Endothelial cell of umbilical vein (primary cell): ENCODE results near the gene SCGB1C1. TPM values are rescaled to one million over a fixed set of nuclear protein-coding genes. Genes with fewer than 3 reads are reported as not detected.

Experiments
- BruUV-seq: library from RNA; stranded (reverse); fragments of 400-500 nt; replicated peaks from 2 replicates; lab custom pipeline; 2021; lab: Mats Ljungman, UMichigan
- CTCF ChIA-PET: fragments of 300-600, 350-600 bp; sonication (Branson Sonifier 250); formaldehyde crosslinking; loops from one replicate; lab custom pipeline; 2021; ENCODE audit warnings: antibody characterized with exemption, inconsistent platforms; lab: Charles Lee
- POLR2A ChIA-PET: fragments of 300-600, 350-600 bp; sonication (Branson Sonifier 250); formaldehyde crosslinking; loops from one replicate; lab custom pipeline; 2021; ENCODE audit warnings: antibody characterized with exemption, inconsistent platforms; lab: Charles Lee
- DNase-seq: peaks from one replicate; pipeline ENCODE4 v3.0.0-alpha.2; 2011; ENCODE audit warnings: low read depth, low spot score
- FAIRE-seq: peaks from 2 replicates; lab custom pipeline; 2011; peaks lifted over from hg19 to GRCh38; lab: Jason Lieb, UNC
- H2AFZ ChIP-seq: 2 replicates; pipeline ENCODE4 v1.6.0; 2012; ENCODE audit warnings: low read depth, low read length, control low read depth, inconsistent platforms
- H3K27ac ChIP-seq: 2 replicates; pipeline ENCODE4 v1.5.1; 2011; ENCODE audit warnings: low read depth, mild to moderate bottlenecking, control low read depth, low read length, moderate library complexity; ENCODE audit not compliant: insufficient read depth
- H3K27me3 ChIP-seq, 2 experiments: 2 replicates each; pipeline versions ENCODE4 v1.6.0 to v1.6.1; 2011; ENCODE audit warnings: low read length in 2 of 2, mixed read lengths in 1 of 2; ENCODE audit not compliant: control insufficient read depth in 2 of 2, insufficient read depth in 2 of 2
- H3K36me3 ChIP-seq, 2 experiments: 2 replicates in 1 of 2; 3 replicates in 1 of 2; pipeline ENCODE4 v1.5.1; 2011; ENCODE audit warnings: low read length in 2 of 2, mild to moderate bottlenecking in 1 of 2, moderate library complexity in 1 of 2; ENCODE audit not compliant: control insufficient read depth in 2 of 2, insufficient read depth in 2 of 2; ENCODE audit errors: extremely low read depth in 1 of 2
- H3K4me1 ChIP-seq: 3 replicates; pipeline ENCODE4 v1.5.1; 2011; ENCODE audit warnings: mild to moderate bottlenecking, low read length; ENCODE audit not compliant: control insufficient read depth, insufficient read depth; ENCODE audit errors: extremely low read depth
- H3K4me2 ChIP-seq: 2 replicates; pipeline ENCODE4 v1.6.1; 2011; ENCODE audit warnings: low read length, control low read depth, mixed read lengths; ENCODE audit not compliant: insufficient read depth
- H3K4me3 ChIP-seq, 3 experiments: fragments of 200-600 bp in 1 of 3; sonication (generic), shearing (Covaris generic) in 1 of 3; replicated peaks in 1 of 3; 2 replicates each; pipeline ENCODE4 v1.5.1; 2011 to 2016; ENCODE audit warnings: control low read depth in 3 of 3, low read length in 3 of 3, mild to moderate bottlenecking in 2 of 3, inconsistent platforms in 1 of 3, low read depth in 1 of 3, moderate library complexity in 1 of 3; ENCODE audit not compliant: insufficient read depth in 1 of 3
- H3K79me2 ChIP-seq: 2 replicates; pipeline ENCODE4 v1.6.0; 2012; ENCODE audit warnings: low read length, inconsistent platforms; ENCODE audit not compliant: control insufficient read depth, insufficient read depth
- H3K9ac ChIP-seq: replicated peaks from 2 replicates; pipeline ENCODE3; 2011; ENCODE audit warnings: low read length, control low read depth; ENCODE audit not compliant: insufficient read depth; ENCODE audit errors: extremely low read depth
- H3K9me1 ChIP-seq: replicated peaks from 3 replicates; pipeline ENCODE4 v1.6.0; 2011; ENCODE audit warnings: mild to moderate bottlenecking, low read length; ENCODE audit not compliant: control insufficient read depth, insufficient read depth; ENCODE audit errors: extremely low read depth
- H3K9me3 ChIP-seq: replicated peaks from 2 replicates; pipeline ENCODE4 v1.5.1; 2012; ENCODE audit warnings: low read length, inconsistent platforms; ENCODE audit not compliant: control insufficient read depth, insufficient read depth
- H4K20me1 ChIP-seq: replicated peaks from 2 replicates; pipeline ENCODE3; 2011; ENCODE audit warnings: mild to moderate bottlenecking, low read length; ENCODE audit not compliant: control insufficient read depth, insufficient read depth; ENCODE audit errors: extremely low read depth
- EZH2 ChIP-seq: IDR thresholded peaks from 2 replicates; pipeline ENCODE4 v1.6.1; 2012; ENCODE audit warnings: borderline replicate concordance, low read depth, mild to moderate bottlenecking, moderate library complexity, low read length, inconsistent platforms; ENCODE audit not compliant: severe bottlenecking
- FOS ChIP-seq: IDR thresholded peaks from 2 replicates; pipeline ENCODE4 v1.6.1; 2011; ENCODE audit warnings: mild to moderate bottlenecking, low read length, moderate library complexity, borderline replicate concordance; ENCODE audit not compliant: insufficient read depth
- GATA2 ChIP-seq: IDR thresholded peaks from 2 replicates; pipeline ENCODE4 v1.7.0; 2011; ENCODE audit warnings: low read depth, mild to moderate bottlenecking, moderate library complexity, mixed read lengths, low read length; ENCODE audit not compliant: insufficient read length, insufficient read depth
- JUN ChIP-seq: IDR thresholded peaks from 2 replicates; pipeline ENCODE4 v1.6.1; 2011; ENCODE audit warnings: borderline replicate concordance, low read depth; ENCODE audit not compliant: insufficient read length, insufficient read depth
- MYC ChIP-seq: IDR thresholded peaks from one replicate; pipeline ENCODE4 v1.6.1; 2011; ENCODE audit warnings: mild to moderate bottlenecking, low read depth, low read length
- POLR2A ChIP-seq: IDR thresholded peaks from 2 replicates; pipeline ENCODE4 v1.6.1; 2012; ENCODE audit warnings: low read depth, mild to moderate bottlenecking, control low read depth, low read length
- POLR2AphosphoS5 ChIP-seq: IDR thresholded peaks from 2 replicates; pipeline ENCODE4 v1.6.1; 2012; ENCODE audit warnings: low read depth, mild to moderate bottlenecking, control low read depth, low read length, moderate library complexity; ENCODE audit not compliant: insufficient read depth
- dilution Hi-C: fragments of 300-500 bp; cut with MboI; formaldehyde crosslinking; loops from one replicate; pipeline ENCODE4 v1.15.0; 2019; ENCODE audit warnings: low sequenced_read_pairs; ENCODE audit not compliant: extremely low pct_ligation_motif_present
- intact Hi-C: fragments of 100-400 bp; cut with micrococcal nuclease; formaldehyde crosslinking; loops from one replicate; pipeline ENCODE4 v1.10.0; 2022
- polyA plus RNA-seq, 4 experiments: library from polyadenylated mRNA; depleted of rRNA in 3 of 4; stranded (reverse) in 3 of 4; unstranded in 1 of 4; fragments of >200 nt; gene quantifications; 2 replicates each; pipeline versions ENCODE4 v1.2.1 to v1.2.3, GENCODE V29; 2011 to 2012; ENCODE audit warnings: missing spikeins in 1 of 4
- total RNA-seq: library from RNA; stranded (reverse); gene quantifications from 2 replicates; pipeline ENCODE4 v1.2.3, GENCODE V29; 2021
- TF ChIP-seq, protein P1 (sequence below): IDR thresholded peaks from 2 replicates; pipeline ENCODE4 v1.6.1; 2011; ENCODE audit not compliant: insufficient read depth, insufficient read length
- TF ChIP-seq, protein P2 (sequence below), 2 donors: IDR thresholded peaks; 1 replicate in 1 of 2; 2 replicates in 1 of 2; pipeline ENCODE4 v1.5.1; 2011; ENCODE audit warnings: low read length in 2 of 2, mild to moderate bottlenecking in 2 of 2, moderate library complexity in 2 of 2, control low read depth in 1 of 2, inconsistent platforms in 1 of 2, low read depth in 1 of 2; ENCODE audit not compliant: insufficient read depth in 1 of 2; ENCODE audit errors: extremely low read depth in 1 of 2

SCGB1C1 gene
- total and polyA plus RNA-seq, 2 donors (not counting 3 experiments of a cell fraction or from before 2014, with no cell fraction given): not detected

DNA sequence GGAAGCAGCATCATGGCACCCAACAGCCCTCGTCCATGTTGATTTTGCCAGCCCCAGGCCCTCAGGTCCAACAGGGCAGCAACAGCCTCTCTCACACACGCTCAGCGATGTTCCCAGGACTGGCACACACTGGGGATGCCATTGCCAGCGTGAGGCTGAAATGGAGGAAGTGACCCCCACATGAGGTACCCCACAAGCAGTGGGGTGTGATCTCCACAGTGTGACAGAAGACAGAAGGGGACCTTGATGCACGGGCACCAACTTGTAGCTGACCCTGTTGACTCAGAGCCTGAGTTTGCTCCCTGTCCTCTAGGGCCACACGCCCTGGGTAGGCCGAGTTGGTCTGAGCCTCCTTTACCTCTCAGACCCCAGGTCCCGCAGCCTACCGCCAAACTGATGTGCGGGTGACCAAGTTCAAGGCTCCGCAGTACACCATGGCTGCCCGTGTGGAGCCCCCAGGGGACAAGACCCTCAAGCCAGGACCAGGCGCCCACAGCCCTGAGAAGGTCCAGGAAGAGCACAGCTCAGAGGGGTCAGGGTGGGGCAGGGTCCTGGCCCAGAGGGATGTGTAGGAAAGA lies 6.2 kb downstream of the SCGB1C1 start:
- BruUV-seq: no TSS peak
- Histone ChIP-seq H3K9me1 (no peaks in the 10 kb centered on the region), H3K27ac (no peak overlapping the region), H3K9me3 (no peaks in the 10 kb centered on the region), H3K4me1 (no peaks in the 10 kb centered on the region), H3K79me2 (no peaks in the 10 kb centered on the region), H3K36me3 (peaks cover 0 to 8% of the 10 kb centered on the region in 2 experiments), H2AFZ (no peak overlapping the region), H3K9ac (no peak overlapping the region), H4K20me1 (no peaks in the 10 kb centered on the region), H3K4me3 (no peak overlapping the region), H3K27me3 (no peaks in the 10 kb centered on the region), H3K4me2 (no peak overlapping the region)
- CTCF ChIA-PET: no interaction called here
- intact Hi-C loops (no loop called here), dilution Hi-C loops (no loop called here)
- no peak for FAIRE-seq
- POLR2A ChIA-PET: no interaction called here
- DNase-seq: no peak
- TF ChIP-seq GATA2: no peak
- no peak for TF ChIP-seq EZH2
- TF ChIP-seq JUN: no peak
- no peak for TF ChIP-seq FOS
- TF ChIP-seq POLR2AphosphoS5: no peak

DNA sequence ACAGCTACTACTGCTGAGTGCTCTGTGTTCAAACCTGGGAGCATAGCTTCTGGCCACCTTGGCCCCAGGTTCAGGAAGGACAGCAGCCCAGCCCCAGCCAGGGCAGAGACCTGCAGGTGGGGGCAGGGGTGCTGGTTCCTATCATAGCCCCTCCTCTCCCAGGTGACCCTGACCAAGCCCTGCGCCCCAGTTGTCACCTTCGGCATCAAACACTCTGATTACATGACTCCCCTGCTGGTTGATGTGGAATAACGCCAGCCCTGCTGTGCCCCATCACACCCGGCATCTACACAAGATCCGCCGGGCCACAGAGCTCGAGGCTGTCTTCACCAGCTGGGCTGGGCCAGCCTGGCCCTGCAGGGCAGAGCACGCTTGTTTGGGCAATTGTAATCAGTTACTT lies 6.9 kb downstream of the SCGB1C1 start:
- H3K36me3 ChIP-seq: peaks cover 0 to 13% of the 10 kb centered on the region in 2 experiments
- FAIRE-seq: no peak
- H3K27ac ChIP-seq: no peak overlapping the region
- H2AFZ ChIP-seq: no peak overlapping the region
- intact Hi-C loops (no loop called here), dilution Hi-C loops (no loop called here)
- H3K9me3 ChIP-seq: no peaks in the 10 kb centered on the region
- no peaks in the 10 kb centered on the region for H3K27me3 ChIP-seq
- H3K4me1 ChIP-seq: no peaks in the 10 kb centered on the region
- H3K9me1 ChIP-seq: no peaks in the 10 kb centered on the region
- no peak overlapping the region for H3K4me3 ChIP-seq
- CTCF ChIA-PET: no interaction called here
- DNase-seq: no peak
- no peak overlapping the region for H3K4me2 ChIP-seq
- TF ChIP-seq EZH2 (no peak), MYC (no peak), JUN (no peak), GATA2 (no peak), POLR2AphosphoS5 (no peak), FOS (no peak), POLR2A (no peak)
- TF ChIP-seq, protein P1, sequence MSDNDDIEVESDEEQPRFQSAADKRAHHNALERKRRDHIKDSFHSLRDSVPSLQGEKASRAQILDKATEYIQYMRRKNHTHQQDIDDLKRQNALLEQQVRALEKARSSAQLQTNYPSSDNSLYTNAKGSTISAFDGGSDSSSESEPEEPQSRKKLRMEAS: no peak
- TF ChIP-seq, protein P2, sequence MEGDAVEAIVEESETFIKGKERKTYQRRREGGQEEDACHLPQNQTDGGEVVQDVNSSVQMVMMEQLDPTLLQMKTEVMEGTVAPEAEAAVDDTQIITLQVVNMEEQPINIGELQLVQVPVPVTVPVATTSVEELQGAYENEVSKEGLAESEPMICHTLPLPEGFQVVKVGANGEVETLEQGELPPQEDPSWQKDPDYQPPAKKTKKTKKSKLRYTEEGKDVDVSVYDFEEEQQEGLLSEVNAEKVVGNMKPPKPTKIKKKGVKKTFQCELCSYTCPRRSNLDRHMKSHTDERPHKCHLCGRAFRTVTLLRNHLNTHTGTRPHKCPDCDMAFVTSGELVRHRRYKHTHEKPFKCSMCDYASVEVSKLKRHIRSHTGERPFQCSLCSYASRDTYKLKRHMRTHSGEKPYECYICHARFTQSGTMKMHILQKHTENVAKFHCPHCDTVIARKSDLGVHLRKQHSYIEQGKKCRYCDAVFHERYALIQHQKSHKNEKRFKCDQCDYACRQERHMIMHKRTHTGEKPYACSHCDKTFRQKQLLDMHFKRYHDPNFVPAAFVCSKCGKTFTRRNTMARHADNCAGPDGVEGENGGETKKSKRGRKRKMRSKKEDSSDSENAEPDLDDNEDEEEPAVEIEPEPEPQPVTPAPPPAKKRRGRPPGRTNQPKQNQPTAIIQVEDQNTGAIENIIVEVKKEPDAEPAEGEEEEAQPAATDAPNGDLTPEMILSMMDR (IDR thresholded peaks at IDR 0.05; ENCODE audit: extremely low read depth in 1 of 2, insufficient read depth in 1 of 2, low read depth in 1 of 2, low read length in 2 of 2): no peak
- POLR2A ChIA-PET: no interaction called here
- BruUV-seq: no TSS peak
- no peak overlapping the region for H3K9ac ChIP-seq
- no peaks in the 10 kb centered on the region for H3K79me2 ChIP-seq
- no peaks in the 10 kb centered on the region for H4K20me1 ChIP-seq
